Uterus (tissue), 4 donors: ENCODE measurements around the gene NFIC. TPM values are rescaled to one million over a fixed set of nuclear protein-coding genes. Genes with fewer than 3 reads are reported as not detected.

ENCODE experiments used
- DNase-seq, 2 donors: peaks; one replicate each; pipeline ENCODE4 v3.0.0-alpha.2; 2019 to 2020
- H3K27ac ChIP-seq, 2 donors: fragments of 200-600 bp; sonication (generic); 1 replicate in 1 of 2; 2 replicates in 1 of 2; pipeline ENCODE4 v1.5.1; 2016 to 2018
- H3K27me3 ChIP-seq, 2 donors: fragments of 200-600 bp; sonication (generic); one replicate each; pipeline ENCODE4 v1.5.1; 2018 to 2019; ENCODE audit warnings: control low read depth in 1 of 2
- H3K36me3 ChIP-seq, 2 donors: fragments of 200-600 bp; sonication (generic); one replicate each; pipeline ENCODE4 v1.5.1; 2019; ENCODE audit warnings: control low read depth in 1 of 2
- H3K4me1 ChIP-seq, 2 donors: fragments of 200-600 bp; sonication (generic); one replicate each; pipeline ENCODE4 v1.5.1; 2018 to 2019; ENCODE audit warnings: control low read depth in 1 of 2
- H3K4me3 ChIP-seq, 2 donors: fragments of 200-600 bp; sonication (generic); 1 replicate in 1 of 2; 2 replicates in 1 of 2; pipeline ENCODE4 v1.5.1; 2018 to 2019; ENCODE audit warnings: mild to moderate bottlenecking in 1 of 2
- H3K9me3 ChIP-seq, 2 donors: fragments of 200-600 bp; sonication (generic); one replicate each; pipeline ENCODE4 v1.5.1; 2019; ENCODE audit warnings: control low read depth in 1 of 2
- POLR2A ChIP-seq, 2 donors: fragments of 450-650 bp; IDR thresholded peaks; one replicate each; pipeline ENCODE4 v1.6.1; 2016; ENCODE audit warnings: antibody characterized with exemption in 2 of 2, mild to moderate bottlenecking in 1 of 2, moderate library complexity in 1 of 2
- intact Hi-C: fragments of 100-400 bp; cut with DNase I; formaldehyde crosslinking; loops from one replicate; pipeline ENCODE4 v1.15.1; 2023; ENCODE audit warnings: low total_unique reads
- total RNA-seq, 4 donors: library from RNA; depleted of rRNA in 3 of 4; stranded (reverse); fragments of >200 nt in 3 of 4; gene quantifications; one replicate each; pipeline versions ENCODE4 v1.1.0 to v1.2.4, GENCODE V29; 2014 to 2023
- TF ChIP-seq, protein P1 (sequence below), 4 experiments: fragments of 200-600 bp in 2 of 4; fragments of 450-650 bp in 2 of 4; sonication (generic) in 2 of 4; IDR thresholded peaks; one replicate each; pipeline ENCODE4 v1.5.1; 2016 to 2019; ENCODE audit warnings: antibody characterized with exemption in 4 of 4, mild to moderate bottlenecking in 2 of 4, moderate library complexity in 1 of 4
- donor health status: DM: yes; HTN: yes; CAD: no.

NFIC gene
- total RNA-seq, 4 donors from 2014 or later = 18.5 to 361 (median 82.9) TPM

DNA sequence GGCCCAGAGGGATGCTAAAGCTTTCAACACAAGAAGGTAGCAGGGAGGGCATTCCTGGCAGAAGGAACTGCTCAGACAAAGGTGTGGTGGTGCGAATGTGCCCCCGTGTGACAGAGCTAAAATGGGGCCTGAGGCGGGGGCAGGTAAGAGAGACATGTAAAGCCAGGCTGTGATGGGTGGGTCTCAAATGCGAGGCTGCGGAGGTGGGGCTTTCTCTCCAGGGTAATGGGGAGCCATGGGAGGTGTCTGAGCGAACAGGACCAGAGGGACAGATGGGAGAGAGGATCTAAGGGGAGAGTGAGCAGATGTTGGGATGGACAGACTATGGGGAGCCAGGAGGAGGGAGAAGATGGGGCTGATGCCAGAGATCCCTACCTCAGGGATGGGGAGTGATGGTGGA is 44.7 kb upstream of the NFIC start:
- DNase-seq = no peak
- intact Hi-C loops = no loop called here

DNA sequence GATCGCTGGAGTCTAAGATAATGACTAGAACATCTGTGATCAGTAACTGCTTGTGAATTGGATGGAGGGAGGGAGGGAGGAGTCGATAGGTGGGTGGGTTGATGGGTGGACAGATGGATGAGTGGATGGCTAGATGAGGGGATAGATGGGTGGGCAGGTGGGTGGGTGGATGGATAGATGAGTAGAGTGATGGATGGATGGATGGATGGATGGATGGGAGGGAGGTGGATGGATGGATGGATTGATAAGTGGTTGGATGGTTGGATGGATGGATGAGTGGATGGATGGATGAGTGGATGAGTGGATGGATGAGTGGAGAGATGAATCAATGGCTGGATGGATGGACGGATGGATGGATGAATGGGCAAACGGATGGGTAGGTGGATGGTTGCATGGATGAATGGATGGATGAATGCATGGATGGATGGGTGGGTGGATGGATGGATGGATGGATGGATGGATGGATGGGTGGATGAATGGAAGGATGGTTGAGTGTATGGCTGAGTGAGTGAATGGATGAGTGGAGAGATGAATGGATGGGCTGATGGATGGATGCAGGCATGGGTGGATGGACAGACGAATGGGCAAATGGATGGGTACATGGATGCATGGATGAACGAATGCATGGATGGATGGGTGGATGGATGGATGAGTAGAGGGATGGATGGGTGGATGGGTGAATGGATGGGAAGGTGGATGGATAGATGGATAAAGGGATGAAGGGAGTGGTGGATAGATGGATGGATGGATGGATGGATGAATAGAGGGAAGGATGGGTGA is 44.0 kb upstream of the NFIC start:
- Histone ChIP-seq H3K4me1 (no peaks in the 10 kb centered on the region), H3K9me3 (no peaks in the 10 kb centered on the region), H3K4me3 (no peak overlapping the region), H3K27me3 (no peaks in the 10 kb centered on the region), H3K27ac (no peak overlapping the region), H3K36me3 (no peaks in the 10 kb centered on the region)
- no peak for TF ChIP-seq POLR2A (IDR thresholded peaks at IDR 0.05)
- TF ChIP-seq, protein P1, sequence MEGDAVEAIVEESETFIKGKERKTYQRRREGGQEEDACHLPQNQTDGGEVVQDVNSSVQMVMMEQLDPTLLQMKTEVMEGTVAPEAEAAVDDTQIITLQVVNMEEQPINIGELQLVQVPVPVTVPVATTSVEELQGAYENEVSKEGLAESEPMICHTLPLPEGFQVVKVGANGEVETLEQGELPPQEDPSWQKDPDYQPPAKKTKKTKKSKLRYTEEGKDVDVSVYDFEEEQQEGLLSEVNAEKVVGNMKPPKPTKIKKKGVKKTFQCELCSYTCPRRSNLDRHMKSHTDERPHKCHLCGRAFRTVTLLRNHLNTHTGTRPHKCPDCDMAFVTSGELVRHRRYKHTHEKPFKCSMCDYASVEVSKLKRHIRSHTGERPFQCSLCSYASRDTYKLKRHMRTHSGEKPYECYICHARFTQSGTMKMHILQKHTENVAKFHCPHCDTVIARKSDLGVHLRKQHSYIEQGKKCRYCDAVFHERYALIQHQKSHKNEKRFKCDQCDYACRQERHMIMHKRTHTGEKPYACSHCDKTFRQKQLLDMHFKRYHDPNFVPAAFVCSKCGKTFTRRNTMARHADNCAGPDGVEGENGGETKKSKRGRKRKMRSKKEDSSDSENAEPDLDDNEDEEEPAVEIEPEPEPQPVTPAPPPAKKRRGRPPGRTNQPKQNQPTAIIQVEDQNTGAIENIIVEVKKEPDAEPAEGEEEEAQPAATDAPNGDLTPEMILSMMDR (IDR thresholded peaks at IDR 0.05) = no peak
- no peak for DNase-seq
- intact Hi-C loops = no loop called here

More for the DNA sequence above, 44.7 kb upstream of the NFIC start:
- H3K9me3 ChIP-seq = no peaks in the 10 kb centered on the region
- no peaks in the 10 kb centered on the region for H3K27me3 ChIP-seq
- no peak for TF ChIP-seq POLR2A (IDR thresholded peaks at IDR 0.05)
- TF ChIP-seq, protein P1 (IDR thresholded peaks at IDR 0.05) = no peak
- no peak overlapping the region for H3K27ac ChIP-seq
- H3K4me3 ChIP-seq = no peak overlapping the region
- H3K4me1 ChIP-seq = no peaks in the 10 kb centered on the region
- H3K36me3 ChIP-seq = no peaks in the 10 kb centered on the region

DNA sequence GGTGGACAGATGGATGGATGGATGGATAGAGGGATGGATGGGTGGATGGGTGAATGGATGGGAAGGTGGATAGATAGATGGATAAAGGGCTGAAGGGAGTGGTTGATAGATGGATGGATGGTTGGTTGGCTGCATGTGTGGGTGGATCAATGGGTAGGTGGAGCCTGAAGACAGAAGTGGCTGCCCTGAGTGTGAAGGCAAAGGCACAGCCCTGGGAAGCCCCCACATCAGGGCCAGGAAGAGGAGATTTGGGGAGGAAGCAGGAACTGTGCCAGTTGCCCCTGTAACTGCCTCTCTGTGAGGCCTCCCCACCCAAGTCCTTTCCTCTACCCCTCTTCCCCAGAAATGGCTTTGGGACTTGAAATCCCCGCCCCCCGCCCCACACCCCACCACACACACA is 43.4 kb upstream of the NFIC start:
- no peak for TF ChIP-seq POLR2A (IDR thresholded peaks at IDR 0.05)
- TF ChIP-seq, protein P1 (IDR thresholded peaks at IDR 0.05) = no peak
- no peaks in the 10 kb centered on the region for H3K27me3 ChIP-seq
- no peaks in the 10 kb centered on the region for H3K4me1 ChIP-seq
- H3K9me3 ChIP-seq = no peaks in the 10 kb centered on the region
- intact Hi-C loops = no loop called here
- no peak overlapping the region for H3K27ac ChIP-seq
- H3K4me3 ChIP-seq = no peak overlapping the region
- H3K36me3 ChIP-seq = no peaks in the 10 kb centered on the region
- no peak for DNase-seq

DNA sequence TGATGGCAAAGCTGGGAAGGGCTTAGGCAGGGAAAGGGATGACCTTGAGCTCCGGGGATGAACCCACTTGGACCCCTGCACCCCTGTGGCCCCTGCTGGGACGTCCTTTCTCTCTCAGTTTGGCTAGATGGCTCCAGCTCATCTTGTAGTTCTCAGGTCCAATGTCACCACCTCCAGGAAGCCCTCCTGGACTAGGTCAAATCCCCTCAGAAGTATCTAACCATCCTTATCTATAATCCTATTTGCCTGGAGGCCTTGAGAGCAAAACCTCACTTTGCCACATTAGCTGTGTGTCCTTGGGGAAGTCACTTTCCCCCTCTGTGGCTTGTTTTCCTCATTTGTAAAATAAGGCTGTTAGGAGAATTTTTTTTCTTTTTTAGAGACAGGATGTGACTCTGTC is 42.7 kb upstream of the NFIC start:
- H3K9me3 ChIP-seq = no peaks in the 10 kb centered on the region
- TF ChIP-seq, protein P1 (IDR thresholded peaks at IDR 0.05) = no peak
- no peak for TF ChIP-seq POLR2A (IDR thresholded peaks at IDR 0.05)
- H3K27ac ChIP-seq = no peak overlapping the region
- H3K27me3 ChIP-seq = no peaks in the 10 kb centered on the region
- no peaks in the 10 kb centered on the region for H3K4me1 ChIP-seq
- no peaks in the 10 kb centered on the region for H3K36me3 ChIP-seq
- H3K4me3 ChIP-seq = no peak overlapping the region
- intact Hi-C loops = no loop called here
- DNase-seq = no peak

DNA sequence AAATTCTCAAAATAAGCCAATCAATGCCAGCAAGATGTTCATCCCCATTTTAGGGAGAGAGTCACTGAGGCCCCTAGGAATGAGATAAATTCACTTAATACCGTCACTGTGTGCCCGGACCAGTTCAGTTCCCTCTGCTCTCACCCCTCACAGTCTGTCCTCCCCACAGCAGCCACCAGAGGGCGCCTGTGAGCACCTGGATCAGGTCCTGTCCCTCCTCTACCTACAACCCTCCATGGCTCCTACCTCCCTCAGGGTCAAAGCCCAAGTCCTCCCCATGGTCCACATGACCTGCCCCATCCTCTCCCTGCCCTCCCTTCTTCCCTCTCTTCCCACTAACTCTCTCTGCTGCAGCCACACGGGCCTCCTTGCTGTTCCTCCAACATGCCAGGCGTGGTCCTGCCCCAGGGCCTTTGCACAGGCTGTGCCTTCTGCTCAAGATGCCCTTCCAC is 42.0 kb upstream of the NFIC start:
- intact Hi-C loops = no loop called here
- H3K9me3 ChIP-seq = no peaks in the 10 kb centered on the region
- no peaks in the 10 kb centered on the region for H3K27me3 ChIP-seq
- no peaks in the 10 kb centered on the region for H3K36me3 ChIP-seq
- TF ChIP-seq POLR2A (IDR thresholded peaks at IDR 0.05) = no peak
- TF ChIP-seq, protein P1 (IDR thresholded peaks at IDR 0.05) = peak; percentile 35 to 57 (median 55)
- no peaks in the 10 kb centered on the region for H3K4me1 ChIP-seq
- H3K27ac ChIP-seq = no peak overlapping the region
- no peak for DNase-seq
- H3K4me3 ChIP-seq = no peak overlapping the region
